Lower leg skin (tissue), 3 donors: ENCODE results near the gene SCRG1.

Experiments used
- POLR2A ChIP-seq, 2 donors: fragments of 450-650 bp; IDR thresholded peaks; one replicate each; pipeline ENCODE4 v1.6.1; 2016 to 2017; ENCODE audit warnings: antibody characterized with exemption in 2 of 2, mild to moderate bottlenecking in 1 of 2, moderate library complexity in 1 of 2
- TF ChIP-seq, protein P1 (sequence below), 3 donors: fragments of 450-650 bp; IDR thresholded peaks; one replicate each; pipeline ENCODE4 v1.5.1; 2016; ENCODE audit warnings: antibody characterized with exemption in 3 of 3, mild to moderate bottlenecking in 3 of 3, moderate library complexity in 2 of 3

DNA sequence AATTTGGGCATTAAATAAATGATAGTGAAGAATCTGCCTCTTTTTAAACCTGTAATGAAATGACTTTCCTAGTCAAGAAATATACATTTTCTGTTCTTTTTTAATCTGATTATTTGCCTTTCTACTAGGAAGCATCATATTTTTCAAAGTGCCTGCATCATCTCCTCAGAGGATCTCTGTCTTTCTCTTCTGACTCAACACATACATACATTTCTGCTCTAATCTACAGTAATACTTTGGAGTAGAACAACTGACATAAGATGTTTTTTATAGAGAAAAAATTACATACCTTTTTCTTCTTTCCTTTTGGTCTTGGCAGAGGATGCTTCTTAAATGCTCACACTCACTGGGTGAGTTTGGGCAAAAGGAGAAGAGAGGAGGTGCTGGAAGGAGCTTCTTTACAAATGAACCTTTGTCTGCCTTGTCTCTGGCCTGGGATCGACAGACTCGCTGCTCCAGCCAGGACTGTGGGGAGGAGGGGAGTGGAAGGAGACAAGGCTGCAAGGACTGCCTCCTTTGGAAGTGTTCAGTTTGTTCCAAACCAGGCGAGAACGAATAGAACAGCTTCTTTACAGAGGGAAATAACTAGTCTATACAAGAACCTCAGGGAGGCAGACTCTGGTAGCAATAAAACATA is at the start of gene SCRG1:
- TF ChIP-seq, protein P1, sequence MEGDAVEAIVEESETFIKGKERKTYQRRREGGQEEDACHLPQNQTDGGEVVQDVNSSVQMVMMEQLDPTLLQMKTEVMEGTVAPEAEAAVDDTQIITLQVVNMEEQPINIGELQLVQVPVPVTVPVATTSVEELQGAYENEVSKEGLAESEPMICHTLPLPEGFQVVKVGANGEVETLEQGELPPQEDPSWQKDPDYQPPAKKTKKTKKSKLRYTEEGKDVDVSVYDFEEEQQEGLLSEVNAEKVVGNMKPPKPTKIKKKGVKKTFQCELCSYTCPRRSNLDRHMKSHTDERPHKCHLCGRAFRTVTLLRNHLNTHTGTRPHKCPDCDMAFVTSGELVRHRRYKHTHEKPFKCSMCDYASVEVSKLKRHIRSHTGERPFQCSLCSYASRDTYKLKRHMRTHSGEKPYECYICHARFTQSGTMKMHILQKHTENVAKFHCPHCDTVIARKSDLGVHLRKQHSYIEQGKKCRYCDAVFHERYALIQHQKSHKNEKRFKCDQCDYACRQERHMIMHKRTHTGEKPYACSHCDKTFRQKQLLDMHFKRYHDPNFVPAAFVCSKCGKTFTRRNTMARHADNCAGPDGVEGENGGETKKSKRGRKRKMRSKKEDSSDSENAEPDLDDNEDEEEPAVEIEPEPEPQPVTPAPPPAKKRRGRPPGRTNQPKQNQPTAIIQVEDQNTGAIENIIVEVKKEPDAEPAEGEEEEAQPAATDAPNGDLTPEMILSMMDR (IDR thresholded peaks at IDR 0.05), result no peak
- no peak for TF ChIP-seq POLR2A (IDR thresholded peaks at IDR 0.05)
